Measurements from ENCODE around the gene SUFU. TPM values are rescaled to one million over a fixed set of nuclear protein-coding genes. Genes with fewer than 3 reads are reported as not detected.

SUFU gene
- total RNA-seq, 1 donor, result 3.3 TPM

GRCh38 chr10:102537948-102538347 lies 34.2 kb downstream of the SUFU start:
- DNase-seq (ENCODE audit: low read depth), result no peak
- H3K4me3 ChIP-seq (ENCODE audit: low read depth, low read length), result no peak overlapping the region
- TF ChIP-seq, protein P1, sequence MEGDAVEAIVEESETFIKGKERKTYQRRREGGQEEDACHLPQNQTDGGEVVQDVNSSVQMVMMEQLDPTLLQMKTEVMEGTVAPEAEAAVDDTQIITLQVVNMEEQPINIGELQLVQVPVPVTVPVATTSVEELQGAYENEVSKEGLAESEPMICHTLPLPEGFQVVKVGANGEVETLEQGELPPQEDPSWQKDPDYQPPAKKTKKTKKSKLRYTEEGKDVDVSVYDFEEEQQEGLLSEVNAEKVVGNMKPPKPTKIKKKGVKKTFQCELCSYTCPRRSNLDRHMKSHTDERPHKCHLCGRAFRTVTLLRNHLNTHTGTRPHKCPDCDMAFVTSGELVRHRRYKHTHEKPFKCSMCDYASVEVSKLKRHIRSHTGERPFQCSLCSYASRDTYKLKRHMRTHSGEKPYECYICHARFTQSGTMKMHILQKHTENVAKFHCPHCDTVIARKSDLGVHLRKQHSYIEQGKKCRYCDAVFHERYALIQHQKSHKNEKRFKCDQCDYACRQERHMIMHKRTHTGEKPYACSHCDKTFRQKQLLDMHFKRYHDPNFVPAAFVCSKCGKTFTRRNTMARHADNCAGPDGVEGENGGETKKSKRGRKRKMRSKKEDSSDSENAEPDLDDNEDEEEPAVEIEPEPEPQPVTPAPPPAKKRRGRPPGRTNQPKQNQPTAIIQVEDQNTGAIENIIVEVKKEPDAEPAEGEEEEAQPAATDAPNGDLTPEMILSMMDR (IDR thresholded peaks at IDR 0.05; ENCODE audit: insufficient read depth, low read length), result no peak

DNA sequence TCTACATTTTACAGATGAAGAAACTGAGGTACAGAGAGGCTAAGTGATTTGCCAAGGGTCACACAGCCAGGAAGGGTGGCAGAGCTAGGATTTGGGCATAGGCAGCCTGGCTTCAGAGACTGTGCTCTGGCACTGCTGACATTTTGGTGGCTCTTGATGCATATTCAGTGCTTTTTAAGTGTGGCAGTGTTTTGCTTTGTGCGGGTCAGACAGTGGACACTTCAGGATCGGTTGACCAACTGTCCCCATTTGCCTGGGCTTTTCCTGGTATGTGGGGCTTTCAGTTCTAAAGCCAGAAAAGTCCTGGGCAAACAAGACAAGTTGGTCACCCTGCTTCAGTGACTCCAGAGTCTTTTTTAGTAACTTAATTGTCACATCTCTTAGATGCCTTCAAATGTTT lies 35.0 kb downstream of the SUFU start:
- TF ChIP-seq, protein P1 (IDR thresholded peaks at IDR 0.05; ENCODE audit: insufficient read depth, low read length), result no peak
- H3K4me3 ChIP-seq (ENCODE audit: low read depth, low read length), result no peak overlapping the region
- DNase-seq (ENCODE audit: low read depth), result no peak

DNA sequence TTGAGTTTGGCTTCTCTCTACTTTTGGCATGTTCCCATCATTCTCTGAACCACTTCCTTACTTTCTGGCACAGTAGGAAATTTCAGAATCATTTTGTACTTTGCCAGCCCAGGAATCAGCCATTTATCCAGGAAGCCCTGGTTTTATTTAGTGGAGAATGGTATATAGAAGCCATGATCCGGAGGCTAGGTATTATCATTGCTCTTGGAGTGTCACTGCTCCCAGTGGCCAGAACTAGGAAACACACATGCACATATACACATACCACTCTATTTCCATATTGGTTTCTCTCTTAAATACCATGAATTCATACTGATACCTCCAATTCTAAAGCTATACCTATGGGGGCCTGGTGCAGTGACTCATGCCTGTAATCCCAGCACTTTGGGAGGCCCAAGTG lies 36.3 kb downstream of the SUFU start:
- peak; percentile 35 for DNase-seq (ENCODE audit: low read depth)
- no peak overlapping the region for H3K4me3 ChIP-seq (ENCODE audit: low read depth, low read length)
- TF ChIP-seq, protein P1 (IDR thresholded peaks at IDR 0.05; ENCODE audit: insufficient read depth, low read length), result peak; percentile 54

DNA sequence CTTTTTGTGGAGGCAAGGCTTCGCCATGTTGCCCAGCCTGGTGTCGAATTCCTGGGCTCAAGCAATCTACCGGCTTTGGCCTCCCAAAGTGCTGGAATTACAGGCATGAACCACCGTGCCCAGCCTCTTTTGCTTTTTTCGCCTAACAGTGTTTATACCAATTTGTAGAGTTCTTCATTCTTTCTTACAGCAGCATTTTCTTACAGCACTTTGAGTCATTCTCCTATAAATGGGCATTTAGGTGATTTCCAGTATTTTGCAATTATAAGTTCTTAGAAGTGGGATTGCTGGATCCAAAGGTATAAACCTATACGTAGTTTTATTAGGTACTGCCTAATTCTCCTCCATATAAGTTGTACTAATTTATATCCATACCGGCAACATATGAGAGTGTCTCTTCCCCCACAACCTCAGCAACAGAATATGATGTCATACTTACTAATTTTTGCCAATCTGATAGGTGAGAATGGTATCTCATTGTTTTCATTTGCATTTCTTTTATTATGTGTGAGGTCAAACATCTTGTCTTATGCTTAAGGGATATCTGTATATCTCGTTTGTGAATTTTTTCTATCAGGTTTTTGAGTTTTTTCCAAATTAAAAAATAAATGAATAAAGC lies 39.1 kb downstream of the SUFU start:
- DNase-seq (ENCODE audit: low read depth), result peak; percentile 50
- H3K4me3 ChIP-seq (ENCODE audit: low read depth, low read length), result no peak overlapping the region
- TF ChIP-seq, protein P1 (IDR thresholded peaks at IDR 0.05; ENCODE audit: insufficient read depth, low read length), result no peak

DNA sequence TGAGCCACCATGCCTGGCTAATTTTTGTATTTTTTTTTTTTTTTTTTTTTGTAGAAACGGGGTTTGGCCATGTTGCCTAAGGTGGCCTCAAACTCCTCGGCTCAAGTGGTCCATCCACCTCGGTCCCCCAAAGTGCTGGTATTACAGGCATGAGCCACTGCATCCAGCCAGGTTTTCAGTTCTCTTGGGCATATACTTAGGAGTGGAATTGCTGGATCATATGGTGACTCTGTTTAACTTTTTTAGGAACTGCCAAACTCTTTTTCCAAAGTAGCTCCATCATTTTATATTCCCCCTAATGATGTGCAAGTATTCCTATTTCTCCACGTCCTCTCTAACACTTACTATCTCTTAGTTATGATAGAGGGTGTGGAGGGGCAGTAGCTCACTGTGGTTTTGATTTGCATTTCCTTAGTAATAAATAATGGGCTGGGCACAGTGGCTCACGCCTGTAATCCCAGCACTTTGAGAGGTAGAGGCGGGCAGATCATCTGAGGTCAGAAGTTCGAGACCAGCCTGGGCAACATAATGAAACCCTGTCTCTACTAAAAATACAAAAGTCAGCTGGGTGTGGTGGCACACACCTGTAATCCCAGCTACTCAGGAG lies 41.6 kb downstream of the SUFU start:
- DNase-seq (ENCODE audit: low read depth), result no peak
- TF ChIP-seq, protein P1 (IDR thresholded peaks at IDR 0.05; ENCODE audit: insufficient read depth, low read length), result no peak
- no peak overlapping the region for H3K4me3 ChIP-seq (ENCODE audit: low read depth, low read length)

- peak; percentile 18 for DNase-seq (ENCODE audit: low read depth)
Observed at GRCh38 chr10:102545997-102546396, 42.2 kb downstream of the SUFU start.

More at GRCh38 chr10:102545997-102546396, 42.2 kb downstream of the SUFU start:
- no peak overlapping the region for H3K4me3 ChIP-seq (ENCODE audit: low read depth, low read length)
- TF ChIP-seq, protein P1 (IDR thresholded peaks at IDR 0.05; ENCODE audit: insufficient read depth, low read length), result no peak

All from fibroblast of the aortic adventitia (primary cell).